GM12878 (cell line): ENCODE data around the gene BEAN1. TPM values are rescaled to one million over a fixed set of nuclear protein-coding genes. Genes with fewer than 3 reads are reported as not detected.

Source experiments
- ATAC-seq: fragments of 200-7000 bp; cut with Tn5 transposase; 3 replicates; pipeline ENCODE4 v1.9.1; 2020; ENCODE audit warnings: mild to moderate bottlenecking, moderate library complexity
- BruUV-seq: library from RNA; stranded (reverse); fragments of 400-500 nt; replicated peaks from 2 replicates; lab custom pipeline; 2021; lab: Mats Ljungman, UMichigan
- CTCF ChIA-PET: fragments of 300-600 bp; sonication (Branson Sonifier 250); formaldehyde crosslinking; extraction: SDS; loops from one replicate; lab custom pipeline; 2021; ENCODE audit warnings: inconsistent platforms; lab: Yijun Ruan, JAX
- POLR2A ChIA-PET: fragments of 350-600 bp; formaldehyde crosslinking; extraction: SDS; loops from one replicate; lab custom pipeline; 2021; ENCODE audit warnings: inconsistent platforms; lab: Charles Lee
- RAD21 ChIA-PET: fragments of 300-600 bp; sonication (Branson Sonifier 250); formaldehyde crosslinking; loops from one replicate; lab custom pipeline; 2023; ENCODE audit warnings: antibody characterized with exemption; ENCODE audit not compliant: unreplicated experiment; lab: Charles Lee
- SMC1A ChIA-PET: fragments of 300-600 bp; sonication (Branson Sonifier 250); formaldehyde crosslinking; loops from one replicate; lab custom pipeline; 2023; ENCODE audit not compliant: unreplicated experiment, uncharacterized antibody; lab: Charles Lee
- DNase-seq: peaks from one replicate; pipeline ENCODE4 v3.0.0-alpha.2; 2011; ENCODE audit warnings: low read depth, low spot score
- FAIRE-seq: peaks from 3 replicates; lab custom pipeline; 2011; peaks lifted over from hg19 to GRCh38; lab: Jason Lieb, UNC
- H2AFZ ChIP-seq: 2 replicates; pipeline ENCODE4 v1.6.0; 2011; ENCODE audit warnings: low read depth, low read length, control low read depth; ENCODE audit not compliant: control insufficient read depth
- H3K27ac ChIP-seq: 2 replicates; pipeline ENCODE4 v1.5.1; 2011; ENCODE audit warnings: control low read depth; ENCODE audit not compliant: control insufficient read depth, insufficient read depth
- H3K27me3 ChIP-seq, 2 experiments: replicated peaks in 1 of 2; 2 replicates each; pipeline versions ENCODE4 v1.6.0 to v1.6.1; 2011; ENCODE audit warnings: low read length in 1 of 2; ENCODE audit not compliant: control insufficient read depth in 2 of 2, insufficient read depth in 2 of 2
- H3K36me3 ChIP-seq, 2 experiments: 2 replicates each; pipeline ENCODE4 v1.5.1; 2011; ENCODE audit warnings: low read length in 1 of 2; ENCODE audit not compliant: control insufficient read depth in 2 of 2, insufficient read depth in 2 of 2
- H3K4me1 ChIP-seq: 2 replicates; pipeline ENCODE4 v1.6.1; 2011; ENCODE audit warnings: mild to moderate bottlenecking, low read length, moderate library complexity, mixed read lengths; ENCODE audit not compliant: control insufficient read depth, insufficient read depth
- H3K4me2 ChIP-seq: 2 replicates; pipeline ENCODE4 v1.6.0; 2011; ENCODE audit warnings: control low read depth; ENCODE audit not compliant: control insufficient read depth, insufficient read depth
- H3K4me3 ChIP-seq: fragments of 200-600 bp; sonication (generic); 2 replicates; pipeline ENCODE4 v1.5.1; 2016
- H3K79me2 ChIP-seq: 2 replicates; pipeline ENCODE4 v1.6.0; 2011; ENCODE audit warnings: low read length; ENCODE audit not compliant: control insufficient read depth, insufficient read depth
- H3K9ac ChIP-seq: 2 replicates; pipeline ENCODE4 v1.8.0; 2011; ENCODE audit warnings: low read length, control low read depth, mixed read lengths; ENCODE audit not compliant: control insufficient read depth, insufficient read depth
- H3K9me3 ChIP-seq: replicated peaks from 3 replicates; pipeline ENCODE4 v1.5.1; 2011; ENCODE audit warnings: mild to moderate bottlenecking, low read length; ENCODE audit not compliant: control insufficient read depth, insufficient read depth
- H4K20me1 ChIP-seq: 2 replicates; pipeline ENCODE4 v1.6.0; 2011; ENCODE audit not compliant: control insufficient read depth, insufficient read depth
- BACH1 ChIP-seq: fragments of 450-650 bp; IDR thresholded peaks from 2 replicates; pipeline ENCODE4 v1.6.1; 2017; ENCODE audit warnings: mild to moderate bottlenecking, borderline replicate concordance
- BHLHE40 ChIP-seq, 2 experiments: fragments of 450-650 bp in 1 of 2; IDR thresholded peaks; 2 replicates each; pipeline ENCODE4 v1.6.1; 2011 to 2017; ENCODE audit warnings: low read depth in 2 of 2, borderline replicate concordance in 1 of 2, improper control_type of control experiment in 1 of 2, low read length in 1 of 2, mild to moderate bottlenecking in 1 of 2
- CBX3 ChIP-seq: fragments of 200-600 bp; sonication (generic); IDR thresholded peaks from 2 replicates; pipeline ENCODE4 v1.6.1; 2016; ENCODE audit warnings: low read depth, borderline replicate concordance
- EED ChIP-seq: sonication (generic); IDR thresholded peaks from 2 replicates; pipeline ENCODE4 v1.6.1; 2016; ENCODE audit warnings: antibody characterized with exemption, low read depth
- FOXK2 ChIP-seq: fragments of 450-650 bp; IDR thresholded peaks from 2 replicates; pipeline ENCODE4 v1.6.1; 2017; ENCODE audit warnings: mild to moderate bottlenecking, moderate library complexity
- GABPA ChIP-seq: IDR thresholded peaks from 2 replicates; pipeline ENCODE4 v1.6.1; 2014; ENCODE audit warnings: antibody characterized with exemption, low read depth, mild to moderate bottlenecking, inconsistent platforms
- KDM1A ChIP-seq: fragments of 200-600 bp; sonication (generic); IDR thresholded peaks from 2 replicates; pipeline ENCODE4 v1.6.1; 2016; ENCODE audit warnings: borderline replicate concordance
- LARP7 ChIP-seq: fragments of 450-650 bp; IDR thresholded peaks from 2 replicates; pipeline ENCODE4 v1.6.1; 2017; ENCODE audit warnings: mild to moderate bottlenecking
- MEF2A ChIP-seq: IDR thresholded peaks from 2 replicates; pipeline ENCODE4 v1.6.1; 2011; ENCODE audit warnings: low read depth, mild to moderate bottlenecking, low read length, moderate library complexity; ENCODE audit not compliant: insufficient read depth
- NR2C1 ChIP-seq: fragments of 450-650 bp; IDR thresholded peaks from 2 replicates; pipeline ENCODE4 v1.6.1; 2017; ENCODE audit warnings: antibody characterized with exemption, mild to moderate bottlenecking, moderate library complexity
- NR2F1 ChIP-seq: fragments of 450-650 bp; conservative IDR thresholded peaks from 2 replicates; pipeline ENCODE4 v1.6.1; 2017; ENCODE audit warnings: mild to moderate bottlenecking
- PML ChIP-seq: IDR thresholded peaks from 2 replicates; pipeline ENCODE4 v1.6.1; 2012; ENCODE audit warnings: low read length, inconsistent platforms
- POU2F2 ChIP-seq: IDR thresholded peaks from 3 replicates; pipeline ENCODE4 v1.6.1; 2011; ENCODE audit warnings: low read depth, mild to moderate bottlenecking, low read length, borderline replicate concordance
- RFX5 ChIP-seq: IDR thresholded peaks from 2 replicates; pipeline ENCODE4 v1.6.1; 2011; ENCODE audit warnings: low read depth, low read length, improper control_type of control experiment
- SIN3A ChIP-seq: IDR thresholded peaks from 2 replicates; pipeline ENCODE4 v1.6.1; 2012; ENCODE audit warnings: low read depth, low read length, improper control_type of control experiment
- SMC3 ChIP-seq: IDR thresholded peaks from 2 replicates; pipeline ENCODE4 v1.6.1; 2011; ENCODE audit warnings: low read length, improper control_type of control experiment, borderline replicate concordance
- SP1 ChIP-seq: IDR thresholded peaks from one replicate; pipeline ENCODE4 v1.6.1; 2011; ENCODE audit warnings: low read depth, low read length
- WGBS: methylation state at CpG from one replicate; pipeline ENCODE4 v1.1.6; 2016; ENCODE audit warnings: low lambda C conversion rate; ENCODE audit not compliant: insufficient replicate concordance, insufficient coverage; ENCODE audit errors: missing lambda C conversion rate; 5-methylcytosine and 5-hydroxymethylcytosine counted together
- in situ Hi-C: fragments of 300-500 bp; cut with MboI; formaldehyde crosslinking; loops from 9 replicates; pipeline ENCODE4 v1.14.3; 2018; ENCODE audit warnings: mixed read lengths
- intact Hi-C: fragments of 100-400 bp; cut with micrococcal nuclease; formaldehyde crosslinking; loops from one replicate; pipeline ENCODE4 v1.14.2; 2022; ENCODE audit not compliant: unreplicated experiment
- polyA plus RNA-seq, 11 experiments: library from polyadenylated mRNA; depleted of rRNA in 4 of 11; unstranded in 6 of 11; stranded (reverse) in 5 of 11; fragments of >200 nt; fragmentation: Nextera tagmentation in 4 of 11; fragmentation: Illumina TruSeq in 1 of 11; extraction: Ambion mirVana in 4 of 11; extraction: Trizol in 1 of 11; gene quantifications; 1 replicate in 1 of 11; 2 replicates in 10 of 11; pipeline versions ENCODE4 v1.2.1 to v1.2.3, GENCODE V29; 2011 to 2016; ENCODE audit warnings: inconsistent platforms in 2 of 11, missing spikeins in 2 of 11, low read depth in 1 of 11
- total RNA-seq, 4 experiments: library from RNA; depleted of rRNA in 3 of 4; stranded (reverse); fragments of >200 nt in 3 of 4; fragmentation: Illumina TruSeq in 1 of 4; extraction: Trizol in 1 of 4; gene quantifications; 2 replicates each; pipeline versions ENCODE4 v1.2.1 to v1.2.3, GENCODE V29; 2013 to 2021

Gene BEAN1
- total and polyA plus RNA-seq, 10 of the 15 experiments (the other 5 are each of a cell fraction or from before 2014, with no cell fraction given) = not detected

DNA sequence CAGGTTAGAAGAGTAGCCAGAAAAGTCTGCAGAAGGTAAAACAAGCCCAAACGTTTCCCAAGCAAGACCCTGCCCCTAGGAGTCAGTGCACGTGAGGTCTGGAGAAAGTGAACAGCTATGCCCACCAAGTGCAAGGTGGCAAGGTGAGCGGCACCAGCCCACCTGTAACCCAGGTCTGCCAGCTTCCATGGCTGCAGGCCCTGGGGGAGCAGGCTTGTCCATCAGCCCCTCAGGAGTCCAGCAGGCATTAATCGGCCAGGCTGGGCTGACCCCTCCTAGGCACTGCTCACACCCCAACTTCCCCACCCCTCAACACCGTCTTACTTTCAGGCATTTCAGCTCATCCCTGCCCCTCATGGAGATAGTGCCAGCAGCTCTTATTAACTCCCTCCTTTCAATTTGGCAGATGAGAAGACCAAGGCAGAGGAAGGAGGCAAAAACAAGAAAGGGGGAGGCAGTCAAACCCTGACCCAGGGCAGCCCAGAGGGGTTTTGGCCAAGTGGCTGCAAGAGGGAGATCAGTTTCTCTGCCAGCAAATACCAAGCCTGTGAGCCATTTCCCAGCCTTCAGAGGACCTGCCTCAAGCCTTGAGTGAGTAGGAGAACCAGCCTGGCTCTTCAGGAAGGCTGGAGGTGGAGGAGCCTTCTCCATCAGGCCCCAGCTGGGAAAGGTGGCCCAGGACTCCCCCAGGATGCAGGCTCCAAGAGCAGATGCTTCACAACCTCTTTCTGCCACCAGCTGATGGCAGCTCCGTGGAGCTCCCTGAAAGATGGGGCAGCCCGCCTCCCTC, 14.7 kb downstream of the BEAN1 start:
- no peaks in the 10 kb centered on the region for H3K79me2 ChIP-seq
- H3K27me3 ChIP-seq = peaks cover 0 to 2% of the 10 kb centered on the region in 2 experiments; a peak in 1 of 4 replicates
- H3K4me3 ChIP-seq = no peak overlapping the region
- DNase-seq (no peak), ATAC-seq (no peak), FAIRE-seq (no peak)
- H4K20me1 ChIP-seq = no peaks in the 10 kb centered on the region
- H3K9ac ChIP-seq = no peak overlapping the region
- ChIA-PET SMC1A (no interaction called here), CTCF (no interaction called here), RAD21 (no interaction called here), POLR2A (no interaction called here)
- H3K4me2 ChIP-seq = no peak overlapping the region
- in situ Hi-C loops (no loop called here), intact Hi-C loops (no loop called here)
- no peak overlapping the region for H3K27ac ChIP-seq
- 17% methylated on average over 7 of the region's 7 CpGs for WGBS
- no peak overlapping the region for H2AFZ ChIP-seq
- H3K4me1 ChIP-seq = no peaks in the 10 kb centered on the region
- BruUV-seq = no TSS peak
- TF ChIP-seq POU2F2 (no peak), KDM1A (no peak), NR2C1 (no peak), EED (no peak), SIN3A (no peak), SP1 (no peak), CBX3 (no peak), NR2F1 (no peak), MEF2A (no peak), PML (no peak), SMC3 (no peak), FOXK2 (no peak), BACH1 (no peak), BHLHE40 (IDR thresholded peaks at IDR 0.05; ENCODE audit: borderline replicate concordance in 1 of 2, low read depth in 2 of 2, low read length in 1 of 2) (no peak), GABPA (no peak), LARP7 (no peak), RFX5 (no peak)
- no peaks in the 10 kb centered on the region for H3K9me3 ChIP-seq
- no peaks in the 10 kb centered on the region for H3K36me3 ChIP-seq
